HL-60 (cell line): ENCODE measurements around the gene LRRC49.

Experiments
- DNase-seq, 2 experiments: peaks; one replicate each; pipeline ENCODE4 v3.0.0-alpha.2; 2010 to 2020; ENCODE audit warnings: low read depth in 1 of 2, low spot score in 1 of 2
- H3K27ac ChIP-seq: fragments of 250-450 bp; sonication (Bioruptor Pico); replicated peaks from 2 replicates; pipeline ENCODE4 v1.5.1; 2020; ENCODE audit warnings: mild to moderate bottlenecking, moderate library complexity
- H3K27me3 ChIP-seq: fragments of 250-450 bp; sonication (Bioruptor Pico); 2 replicates; pipeline ENCODE4 v1.5.1; 2021; ENCODE audit warnings: mild to moderate bottlenecking, moderate library complexity; ENCODE audit not compliant: insufficient read depth, poor library complexity, severe bottlenecking
- H3K4me3 ChIP-seq: replicated peaks from 2 replicates; pipeline ENCODE4 v1.5.1; 2011; ENCODE audit warnings: mild to moderate bottlenecking, control low read depth, low read length; ENCODE audit not compliant: insufficient read depth
- CTCF ChIP-seq: IDR thresholded peaks from one replicate; pipeline ENCODE4 v1.5.1; 2011; ENCODE audit warnings: low read length, control low read depth, inconsistent platforms; ENCODE audit not compliant: insufficient read depth
- GABPA ChIP-seq: IDR thresholded peaks from 2 replicates; pipeline ENCODE4 v1.6.1; 2012; ENCODE audit warnings: low read depth
- POLR2AphosphoS5 ChIP-seq: IDR thresholded peaks from 2 replicates; pipeline ENCODE4 v1.6.1; 2012; ENCODE audit warnings: low read depth
- REST ChIP-seq: IDR thresholded peaks from 2 replicates; pipeline ENCODE4 v1.6.1; 2012; ENCODE audit warnings: low read depth; ENCODE audit not compliant: insufficient replicate concordance
- SPI1 ChIP-seq: IDR thresholded peaks from 2 replicates; pipeline ENCODE4 v1.6.1; 2012; ENCODE audit warnings: low read depth, mild to moderate bottlenecking, borderline replicate concordance

LRRC49 gene

GRCh38 chr15:71097890-71098289 is 205.3 kb downstream of the LRRC49 start:
- DNase-seq, result no peak
- no peak for TF ChIP-seq REST
- no peak for TF ChIP-seq CTCF
- TF ChIP-seq POLR2AphosphoS5, result no peak
- TF ChIP-seq GABPA, result no peak
- no peak for TF ChIP-seq SPI1
- Histone ChIP-seq H3K4me3 (no peak overlapping the region), H3K27ac (no peak overlapping the region), H3K27me3 (peaks cover 6% of the 10 kb centered on the region)

- no peak for DNase-seq
- Histone ChIP-seq H3K27me3 (peaks cover 6% of the 10 kb centered on the region), H3K4me3 (no peak overlapping the region), H3K27ac (no peak overlapping the region)
- TF ChIP-seq REST (no peak), POLR2AphosphoS5 (no peak), GABPA (no peak), SPI1 (no peak), CTCF (no peak)
These were observed 206.3 kb downstream of the LRRC49 start for GRCh38 chr15:71098920-71099319.
